Common myeloid progenitor, CD34-positive (primary cell): ENCODE measurements around the gene PIK3C2B.
A peak's percentile ranks its signal among the peaks of the same experiment; 100 is the strongest.

Experiments
- CTCF ChIA-PET: fragments of 350-600 bp; sonication (Branson Sonifier 250); formaldehyde crosslinking; loops from one replicate; lab custom pipeline; 2021; ENCODE audit warnings: antibody characterized with exemption; lab: Charles Lee
- POLR2A ChIA-PET: fragments of 350-600 bp; sonication (Branson Sonifier 250); formaldehyde crosslinking; loops from one replicate; lab custom pipeline; 2021; ENCODE audit warnings: antibody characterized with exemption; lab: Charles Lee
- DNase-seq, 3 donors: peaks; one replicate each; pipeline versions ENCODE4 v3.0.0 to v3.0.0-alpha.2; 2013
- H3K27ac ChIP-seq, 2 experiments: 1 replicate in 1 of 2; 2 replicates in 1 of 2; pipeline ENCODE4 v1.7.0; 2013; ENCODE audit warnings: inconsistent platforms in 2 of 2, low read length in 2 of 2, mild to moderate bottlenecking in 2 of 2, low read depth in 1 of 2, moderate library complexity in 1 of 2; ENCODE audit not compliant: severe bottlenecking in 2 of 2, insufficient read depth in 1 of 2, poor library complexity in 1 of 2
- H3K27me3 ChIP-seq, 5 experiments: replicated peaks in 2 of 5; 1 replicate in 3 of 5; 2 replicates in 2 of 5; pipeline versions ENCODE4 v1.6.1 to v1.7.0; 2013; ENCODE audit warnings: low read length in 4 of 5, mild to moderate bottlenecking in 2 of 5, moderate library complexity in 2 of 5, inconsistent platforms in 1 of 5; ENCODE audit not compliant: insufficient read depth in 5 of 5, control insufficient read depth in 4 of 5
- H3K36me3 ChIP-seq, 4 experiments: 1 replicate in 2 of 4; 2 replicates in 2 of 4; pipeline versions ENCODE4 v1.6.1 to v1.7.0; 2013; ENCODE audit warnings: low read length in 3 of 4, control low read depth in 1 of 4, mild to moderate bottlenecking in 1 of 4; ENCODE audit not compliant: control insufficient read depth in 4 of 4, insufficient read depth in 4 of 4
- H3K4me1 ChIP-seq, 4 experiments: 1 replicate in 3 of 4; 2 replicates in 1 of 4; pipeline versions ENCODE4 v1.6.1 to v1.7.1; 2013; ENCODE audit warnings: low read length in 3 of 4, mild to moderate bottlenecking in 3 of 4, control low read depth in 1 of 4, inconsistent platforms in 1 of 4, moderate library complexity in 1 of 4; ENCODE audit not compliant: control insufficient read depth in 4 of 4, insufficient read depth in 4 of 4; ENCODE audit errors: control extremely low read depth in 1 of 4
- H3K4me3 ChIP-seq, 7 experiments: 1 replicate in 4 of 7; 2 replicates in 3 of 7; pipeline versions ENCODE4 v1.5.1 to v1.7.0; 2013; ENCODE audit warnings: mild to moderate bottlenecking in 7 of 7, low read length in 6 of 7, moderate library complexity in 6 of 7, inconsistent platforms in 2 of 7, low read depth in 2 of 7, control low read depth in 1 of 7; ENCODE audit not compliant: insufficient read depth in 4 of 7, control insufficient read depth in 1 of 7; ENCODE audit errors: extremely low read depth in 1 of 7
- H3K9me3 ChIP-seq, 5 experiments: 1 replicate in 4 of 5; 2 replicates in 1 of 5; pipeline versions ENCODE4 v1.6.1 to v1.7.1; 2013; ENCODE audit warnings: low read length in 4 of 5, mild to moderate bottlenecking in 2 of 5, inconsistent platforms in 1 of 5, low read depth in 1 of 5, moderate library complexity in 1 of 5; ENCODE audit not compliant: control insufficient read depth in 4 of 5, insufficient read depth in 2 of 5; ENCODE audit errors: control extremely low read depth in 1 of 5
- WGBS: methylation state at CpG from one replicate; pipeline ENCODE4 v1.1.5; 2013; ENCODE audit not compliant: insufficient coverage; 5-methylcytosine and 5-hydroxymethylcytosine counted together

The PIK3C2B gene

DNA sequence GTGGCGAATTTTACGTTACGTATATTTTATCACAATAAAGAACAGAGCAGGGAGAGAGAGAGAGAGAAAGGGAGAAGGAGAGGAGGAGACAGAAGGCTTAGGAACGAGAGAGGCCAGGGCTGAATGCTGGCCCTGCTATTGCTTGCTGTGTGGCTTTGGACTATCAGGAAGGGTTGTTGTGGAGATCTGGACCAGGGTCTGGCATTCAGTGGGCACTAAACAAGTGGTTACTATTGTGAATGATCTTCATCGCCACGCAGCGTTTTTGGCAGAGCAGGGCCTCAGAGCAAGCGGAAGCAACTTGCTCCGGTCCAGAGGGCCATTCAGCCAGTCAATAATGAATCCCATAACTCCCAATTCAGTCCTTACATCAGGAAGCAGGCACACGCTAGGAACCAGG is 26.4 kb downstream of the PIK3C2B start:
- 91% methylated on average over 6 of the region's 10 CpGs for WGBS
- Histone ChIP-seq H3K27ac (no peak overlapping the region), H3K4me3 (no peak overlapping the region), H3K27me3 (no peaks in the 10 kb centered on the region), H3K36me3 (peaks cover 0 to 41% (median 13%) of the 10 kb centered on the region in 4 experiments), H3K9me3 (no peaks in the 10 kb centered on the region), H3K4me1 (peaks cover 9 to 46% (median 40%) of the 10 kb centered on the region in 4 experiments)
- DNase-seq = no peak
- ChIA-PET CTCF (interaction anchor here (3.5 to 14.4 kb wide), 2 partner anchors 10 to 25 kb away, joined by 31 to 133 read pairs; partner anchors contain the start of gene PIK3C2B), POLR2A (no interaction called here)

DNA sequence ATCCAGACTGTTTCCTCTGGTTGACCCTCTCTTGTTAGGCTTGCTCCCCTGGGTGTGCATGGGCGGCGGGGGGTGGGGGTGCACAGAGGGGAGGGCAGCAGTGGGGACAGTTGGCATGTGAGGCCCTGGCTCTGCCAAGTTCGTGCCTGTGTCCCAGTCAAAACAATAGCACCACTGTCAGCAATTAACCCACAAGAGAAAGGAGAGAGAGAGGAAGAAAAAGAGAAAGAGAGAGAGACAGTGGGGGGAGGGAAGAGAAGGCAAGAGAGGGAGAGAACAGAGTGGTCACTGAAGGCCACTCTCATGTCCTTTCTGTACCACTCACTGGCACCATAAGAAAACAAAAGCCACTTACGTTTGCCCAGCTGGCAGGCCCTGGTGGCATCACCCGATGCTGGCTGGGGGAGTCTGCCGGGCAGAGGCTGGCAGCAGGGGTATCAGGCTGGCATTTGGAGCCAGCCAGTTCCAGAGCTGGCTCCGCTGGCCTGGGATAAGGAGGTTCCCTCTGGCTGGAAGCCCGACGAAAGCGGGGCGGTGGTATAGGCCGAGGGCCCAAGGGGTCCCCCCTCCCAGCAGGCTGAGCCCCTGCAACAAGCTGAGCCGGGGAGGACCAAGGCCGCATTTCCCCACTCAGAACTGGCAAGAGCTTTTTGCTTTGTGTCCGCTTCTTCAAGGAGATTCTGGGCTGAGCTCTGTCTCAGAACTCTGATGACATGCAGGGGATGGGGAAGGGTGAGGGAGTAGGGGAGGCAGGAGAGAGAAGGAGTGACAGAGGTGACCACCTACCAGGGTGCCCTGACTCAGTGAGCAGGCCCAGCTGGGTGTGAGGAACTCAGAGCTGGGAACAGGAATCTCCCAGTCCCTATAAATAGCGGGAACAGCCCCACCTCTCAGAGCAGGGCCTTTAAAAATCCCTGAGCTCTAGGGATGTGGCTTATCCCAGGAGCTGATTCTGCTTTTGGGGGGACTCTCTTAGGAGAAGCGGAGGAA is 27.9 kb downstream of the PIK3C2B start:
- ChIA-PET CTCF (interaction anchor here (1.0 to 14.8 kb wide), 8 partner anchors 11 to 36 kb away, joined by 3 to 236 read pairs (median 10); partner anchors contain the start of gene PIK3C2B), POLR2A (interaction anchor here (1.0 to 2.1 kb wide), 2 partner anchors 10 to 50 kb away, joined by 5 to 11 read pairs; no protein-coding TSS in a partner anchor)
- no peak overlapping the region for H3K27ac ChIP-seq
- no peaks in the 10 kb centered on the region for H3K27me3 ChIP-seq
- H3K9me3 ChIP-seq = no peaks in the 10 kb centered on the region
- DNase-seq = no peak
- peaks cover 9 to 61% (median 55%) of the 10 kb centered on the region in 4 experiments for H3K4me1 ChIP-seq
- WGBS = 87% methylated on average over 14 of the region's 17 CpGs
- peaks cover 0 to 42% (median 13%) of the 10 kb centered on the region in 4 experiments for H3K36me3 ChIP-seq
- no peak overlapping the region for H3K4me3 ChIP-seq

DNA sequence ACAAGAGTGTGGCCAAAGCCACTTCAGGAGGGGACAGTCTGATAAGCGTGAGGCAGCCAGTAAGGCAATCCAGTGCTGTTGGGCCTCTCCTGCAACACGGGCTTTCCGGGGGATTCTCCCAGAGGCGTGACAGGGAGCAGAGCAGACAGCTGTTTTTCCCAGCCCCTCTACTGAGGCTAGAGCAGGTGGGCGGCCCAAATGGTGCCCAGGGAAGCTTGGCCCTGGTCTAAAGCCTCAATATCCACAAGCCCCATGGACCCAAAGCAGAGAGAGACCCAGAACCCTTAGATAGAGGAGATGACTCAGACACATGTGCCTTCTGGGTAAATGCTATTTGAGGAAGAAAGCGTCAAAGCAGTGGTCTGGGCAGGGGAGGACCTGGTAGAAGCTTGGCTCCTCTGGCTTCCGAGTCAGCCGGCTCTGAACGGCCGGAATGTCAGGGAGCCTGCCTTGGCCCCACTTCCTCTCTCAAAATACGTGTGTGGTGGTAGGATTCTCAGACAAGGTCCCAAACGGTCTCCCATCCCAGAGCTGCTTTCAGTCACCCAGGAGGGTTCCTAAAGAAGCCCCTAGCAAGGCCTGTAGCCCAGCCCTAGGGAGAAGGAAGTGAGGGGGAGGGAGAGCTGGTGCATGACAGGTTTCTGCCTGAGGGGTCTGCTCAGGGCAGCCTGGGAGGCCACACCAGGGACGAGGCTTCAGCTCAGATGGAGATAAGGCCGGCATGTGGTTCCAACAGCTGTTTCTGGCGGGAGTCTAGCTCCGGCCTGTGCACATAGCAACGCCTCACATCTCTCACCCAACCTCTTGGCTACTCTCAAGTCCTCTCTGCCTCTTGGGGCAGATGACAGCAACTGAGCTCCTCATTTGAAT is 28.8 kb downstream of the PIK3C2B start:
- CTCF ChIA-PET = interaction anchor here (0.9 to 14.8 kb wide), 8 partner anchors 12 to 37 kb away, joined by 3 to 236 read pairs (median 10); partner anchors contain the start of gene PIK3C2B
- WGBS = 28% methylated on average over 15 of the region's 17 CpGs
- peaks cover 0 to 41% (median 13%) of the 10 kb centered on the region in 4 experiments for H3K36me3 ChIP-seq
- DNase-seq = peak; percentile 71 to 90 (median 84)
- peak overlapping the region in 1 of 2 experiments; percentile 1 for H3K27ac ChIP-seq
- H3K4me1 ChIP-seq = peaks cover 12 to 70% (median 64%) of the 10 kb centered on the region in 4 experiments
- H3K4me3 ChIP-seq = peak overlapping the region in 2 of 7 experiments; percentile 11 to 24
- POLR2A ChIA-PET = interaction anchor here (1.0 to 2.1 kb wide), 2 partner anchors 9 to 49 kb away, joined by 5 to 11 read pairs; no protein-coding TSS in a partner anchor
- H3K9me3 ChIP-seq = no peaks in the 10 kb centered on the region
- no peaks in the 10 kb centered on the region for H3K27me3 ChIP-seq

DNA sequence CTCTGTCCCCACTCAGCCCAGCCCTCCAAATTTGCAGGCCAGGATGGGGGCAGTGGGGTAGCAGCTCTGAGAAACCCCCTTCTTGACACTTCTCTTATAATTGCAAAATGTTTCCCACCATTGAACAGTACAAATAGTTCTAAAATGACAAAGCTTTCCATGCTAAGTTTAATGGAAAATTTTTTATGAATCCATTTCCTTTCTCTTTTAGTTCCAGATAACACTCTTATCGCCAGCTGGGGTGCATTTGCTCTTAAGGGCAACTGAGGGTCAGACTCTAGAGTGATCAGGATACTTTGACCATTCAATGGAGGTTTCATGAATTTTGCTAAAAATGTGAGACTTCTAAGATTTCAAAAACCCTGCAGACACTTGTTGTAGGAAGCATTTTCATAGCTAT is 29.9 kb downstream of the PIK3C2B start:
- ChIA-PET POLR2A (no interaction called here), CTCF (interaction anchor here (1.4 to 14.8 kb wide), 6 partner anchors 13 to 38 kb away, joined by 3 to 236 read pairs (median 21); partner anchors contain the start of gene PIK3C2B)
- H3K27ac ChIP-seq = no peak overlapping the region
- peaks cover 17 to 81% (median 75%) of the 10 kb centered on the region in 4 experiments for H3K4me1 ChIP-seq
- DNase-seq = no peak
- no peaks in the 10 kb centered on the region for H3K27me3 ChIP-seq
- whole genome bisulfite sequencing = 29% methylated on average over 1 of the region's 1 CpG
- no peak overlapping the region for H3K4me3 ChIP-seq
- no peaks in the 10 kb centered on the region for H3K9me3 ChIP-seq
- peaks cover 0 to 45% (median 13%) of the 10 kb centered on the region in 4 experiments for H3K36me3 ChIP-seq

DNA sequence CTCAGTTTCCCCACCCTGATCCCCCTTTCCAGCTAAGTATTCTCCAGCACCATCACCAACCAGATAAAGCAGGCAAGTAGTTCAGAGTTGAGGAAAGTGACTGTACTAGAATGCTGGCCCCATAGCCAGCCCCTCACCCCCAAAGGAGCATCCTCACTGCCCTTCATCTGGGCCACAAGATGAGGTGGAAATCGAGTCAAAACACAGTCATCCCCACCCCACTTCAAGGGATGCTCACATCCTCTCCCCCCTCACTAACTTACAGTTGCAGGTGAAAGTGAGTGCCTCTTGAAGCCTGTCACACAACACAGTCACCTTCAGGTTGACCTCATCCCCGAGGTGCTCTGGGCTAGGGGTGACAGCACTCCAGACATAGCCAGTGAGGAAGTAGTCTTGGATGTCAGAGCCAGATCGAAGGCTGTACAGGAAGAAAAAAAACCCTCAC is 30.4 kb downstream of the PIK3C2B start:
- WGBS = 10% methylated on average over 2 of the region's 3 CpGs
- ChIA-PET CTCF (interaction anchor here (1.0 to 14.8 kb wide), 6 partner anchors 10 to 30 kb away, joined by 3 to 236 read pairs (median 6); no protein-coding TSS in a partner anchor), POLR2A (interaction anchor here (1.2 kb wide), 1 partner anchor 17 kb away, joined by 3 read pairs; no protein-coding TSS in a partner anchor)
- no peaks in the 10 kb centered on the region for H3K27me3 ChIP-seq
- H3K9me3 ChIP-seq = no peaks in the 10 kb centered on the region
- peaks cover 0 to 45% (median 11%) of the 10 kb centered on the region in 4 experiments for H3K36me3 ChIP-seq
- no peak overlapping the region for H3K27ac ChIP-seq
- peaks cover 20 to 86% (median 80%) of the 10 kb centered on the region in 4 experiments for H3K4me1 ChIP-seq
- DNase-seq = peak in 2 of 3 donors; percentile 24 to 26
- no peak overlapping the region for H3K4me3 ChIP-seq
